CD4-positive, alpha-beta T cell treated with Interleukin-21 for 1 hour (primary cell): ENCODE results near the gene CACNA2D1.

Experiments used
- DNase-seq: peaks from one replicate; pipeline ENCODE4 v3.0.0-alpha.2; 2020

Gene CACNA2D1

GRCh38 chr7:82331234-82331633 lies 112.3 kb downstream of the CACNA2D1 start:
- DNase-seq: no peak

GRCh38 chr7:82330706-82331215 lies 112.8 kb downstream of the CACNA2D1 start:
- no peak for DNase-seq

GRCh38 chr7:82327898-82328297 lies 115.7 kb downstream of the CACNA2D1 start:
- no peak for DNase-seq

DNA sequence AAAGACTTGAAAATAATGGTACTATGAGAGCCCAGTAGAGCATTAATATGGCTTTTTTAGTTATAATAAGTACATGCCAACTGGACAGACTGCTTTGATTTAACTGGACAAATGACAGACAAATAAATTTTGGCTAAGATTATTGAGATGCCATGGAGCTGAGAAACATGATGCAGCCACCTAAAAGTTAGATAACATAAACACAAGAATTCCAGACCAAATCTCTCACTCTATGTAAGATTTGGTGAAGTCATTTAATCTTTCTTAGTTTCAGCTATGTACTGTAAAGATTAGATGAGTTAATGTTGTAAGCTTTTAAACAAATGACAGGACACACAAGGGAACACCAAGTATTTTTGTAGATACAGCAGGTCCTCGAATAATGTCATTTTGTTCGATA lies 118.2 kb downstream of the CACNA2D1 start:
- no peak for DNase-seq

GRCh38 chr7:82323806-82324205 lies 119.8 kb downstream of the CACNA2D1 start:
- DNase-seq: no peak

- DNase-seq: no peak
Measured at GRCh38 chr7:82319674-82320118, 123.9 kb downstream of the CACNA2D1 start.

- DNase-seq: no peak
Measured at GRCh38 chr7:82318786-82319185, 124.8 kb downstream of the CACNA2D1 start.

GRCh38 chr7:82317760-82318159 lies 125.8 kb downstream of the CACNA2D1 start:
- DNase-seq: no peak

DNA sequence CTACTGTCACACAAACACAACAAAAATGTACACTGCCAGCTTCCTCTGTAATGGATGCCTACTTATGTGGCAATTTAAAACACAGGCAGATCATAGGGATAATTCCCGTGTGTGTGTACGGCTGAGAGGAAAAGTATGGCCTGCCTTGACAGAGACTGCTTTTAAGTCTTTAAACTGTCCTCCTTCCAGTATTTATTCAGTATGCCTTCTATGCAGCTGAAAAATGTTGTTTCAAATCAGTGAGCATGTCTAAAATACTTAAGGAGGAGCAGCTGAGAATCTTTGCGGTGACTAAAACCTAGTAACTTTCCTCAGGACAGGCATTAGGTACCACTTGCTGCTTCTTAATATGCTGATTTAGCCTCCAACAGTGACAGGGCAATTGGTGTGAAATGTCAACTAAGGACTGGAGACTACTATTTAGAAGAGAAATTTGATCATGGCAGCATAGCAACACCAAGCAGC lies 126.3 kb downstream of the CACNA2D1 start:
- DNase-seq: no peak

GRCh38 chr7:82313269-82313668 lies 130.3 kb downstream of the CACNA2D1 start:
- DNase-seq: no peak

- DNase-seq: no peak
Measured at GRCh38 chr7:82312646-82313045, 130.9 kb downstream of the CACNA2D1 start.

DNA sequence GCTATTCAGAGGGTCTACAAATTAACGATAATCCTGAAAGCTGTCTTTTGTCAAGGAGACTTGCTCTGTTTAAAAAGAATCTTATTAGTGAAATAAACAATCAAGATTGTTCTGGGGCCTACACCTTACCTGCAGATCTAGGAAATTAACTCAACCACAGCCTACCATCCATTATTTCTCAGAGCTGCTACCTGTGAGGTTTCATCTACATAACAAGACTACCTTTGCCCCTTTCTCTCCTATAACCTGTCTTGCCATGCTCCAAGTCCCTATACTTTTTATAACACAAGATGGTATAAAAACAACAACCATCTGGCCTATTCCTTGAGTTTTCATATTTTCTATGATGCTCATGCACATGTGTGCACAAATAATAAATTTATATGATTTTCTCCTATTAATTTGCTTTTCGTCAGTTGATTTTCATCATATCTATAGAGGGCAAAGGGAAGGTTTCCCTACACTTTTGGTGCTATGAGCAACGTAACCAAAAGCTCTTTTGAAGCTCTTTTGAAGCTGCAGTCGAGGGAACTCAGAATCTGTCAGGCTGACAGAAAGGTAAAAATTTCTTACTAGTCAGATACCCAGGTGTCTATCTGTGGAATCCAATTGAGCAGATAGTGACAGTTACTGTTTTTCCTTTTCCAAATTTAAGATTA lies 138.1 kb downstream of the CACNA2D1 start:
- DNase-seq: no peak

DNA sequence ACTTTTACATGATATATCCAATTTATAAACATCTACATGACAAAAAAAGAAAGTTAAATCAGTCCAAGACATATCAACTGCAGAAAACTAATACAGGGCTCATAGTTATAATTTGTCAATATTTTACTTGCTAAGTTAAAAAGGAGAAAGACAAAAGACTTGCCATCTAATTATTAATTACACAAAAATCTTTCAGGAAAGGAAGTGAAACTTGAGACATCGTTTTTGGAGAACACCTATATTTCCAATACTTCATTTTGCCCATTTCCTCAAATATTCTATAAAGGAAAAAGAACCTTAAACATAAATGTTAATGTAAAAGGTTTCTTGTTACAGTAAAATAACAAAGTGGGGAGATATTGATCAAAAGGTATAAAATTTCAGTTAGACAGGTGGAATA lies 148.7 kb downstream of the CACNA2D1 start:
- no peak for DNase-seq

DNA sequence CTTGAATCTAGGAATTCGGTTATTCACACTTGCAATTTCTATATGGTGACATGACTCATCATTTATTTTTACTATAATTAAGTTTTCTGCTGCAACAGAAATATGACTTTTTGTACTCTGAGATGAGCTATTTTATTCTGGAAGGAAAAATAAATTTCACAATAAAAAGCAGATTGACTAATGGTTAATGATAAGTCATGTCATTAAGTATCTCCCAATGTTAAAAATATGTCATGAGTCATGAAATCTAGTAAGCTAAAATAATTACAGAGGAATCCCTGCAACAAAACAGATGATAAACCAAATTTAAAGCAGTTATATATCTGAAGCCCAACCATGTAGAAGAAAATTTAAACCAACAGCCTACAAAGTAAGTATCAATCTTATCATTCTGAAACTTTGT lies 149.2 kb downstream of the CACNA2D1 start:
- DNase-seq: no peak

DNA sequence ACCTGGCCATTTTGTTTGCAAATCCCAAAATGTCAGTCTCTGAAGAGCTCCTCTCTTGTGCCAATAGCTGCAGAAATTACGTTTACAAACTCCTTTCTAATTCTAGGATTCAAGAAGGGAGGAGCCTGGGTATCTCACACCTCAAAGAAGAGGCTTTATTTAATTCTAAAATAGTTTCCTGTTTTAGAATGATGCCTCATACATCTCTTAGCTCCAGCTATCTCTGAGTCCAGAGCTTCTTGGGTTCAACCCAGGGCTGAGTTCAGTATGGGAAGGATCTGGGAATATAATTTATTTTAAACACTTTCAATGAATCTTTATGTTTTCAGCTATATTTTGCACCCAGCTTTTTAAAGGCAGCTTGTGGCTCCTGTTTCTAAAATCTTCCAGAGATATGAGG lies 150.1 kb downstream of the CACNA2D1 start:
- no peak for DNase-seq

- DNase-seq: no peak
Measured at GRCh38 chr7:82291931-82292330, 151.6 kb downstream of the CACNA2D1 start.

GRCh38 chr7:82289889-82290288 lies 153.7 kb downstream of the CACNA2D1 start:
- no peak for DNase-seq

GRCh38 chr7:82289152-82289535 lies 154.4 kb downstream of the CACNA2D1 start:
- DNase-seq: no peak

GRCh38 chr7:82286798-82287140 lies 156.8 kb downstream of the CACNA2D1 start:
- no peak for DNase-seq

DNA sequence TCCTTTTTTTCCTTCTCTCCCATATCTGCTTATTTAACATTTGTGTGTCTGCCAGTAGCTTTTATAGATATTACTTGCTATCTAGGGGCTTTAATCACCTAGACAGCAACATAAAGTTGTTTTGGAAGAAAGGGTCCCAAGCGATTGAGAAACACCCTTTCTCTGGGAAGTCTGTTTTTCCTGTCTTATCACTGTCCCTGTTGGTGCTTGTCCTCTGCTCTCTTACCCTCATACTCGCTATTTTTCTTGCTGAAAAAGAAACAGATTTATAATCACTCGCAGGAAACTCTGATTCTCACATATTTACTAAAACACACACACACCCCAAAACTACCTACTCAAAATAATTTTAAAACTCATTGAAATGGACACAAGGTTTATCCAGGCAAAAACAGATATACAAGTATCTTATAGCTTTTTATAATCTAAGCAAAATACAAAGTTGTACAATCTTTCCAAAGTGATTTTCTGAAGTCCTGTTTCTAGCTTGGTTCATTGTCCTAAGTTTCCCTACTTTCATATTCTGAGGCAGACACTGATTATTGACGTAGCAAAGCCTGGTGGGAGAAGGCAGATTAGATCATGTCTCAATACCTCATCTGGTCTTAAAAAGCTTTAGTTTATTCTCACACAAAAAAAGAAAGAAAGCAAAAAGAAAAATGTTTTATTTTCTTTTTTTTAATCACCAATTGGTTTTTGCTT lies 157.3 kb downstream of the CACNA2D1 start:
- DNase-seq: no peak

DNA sequence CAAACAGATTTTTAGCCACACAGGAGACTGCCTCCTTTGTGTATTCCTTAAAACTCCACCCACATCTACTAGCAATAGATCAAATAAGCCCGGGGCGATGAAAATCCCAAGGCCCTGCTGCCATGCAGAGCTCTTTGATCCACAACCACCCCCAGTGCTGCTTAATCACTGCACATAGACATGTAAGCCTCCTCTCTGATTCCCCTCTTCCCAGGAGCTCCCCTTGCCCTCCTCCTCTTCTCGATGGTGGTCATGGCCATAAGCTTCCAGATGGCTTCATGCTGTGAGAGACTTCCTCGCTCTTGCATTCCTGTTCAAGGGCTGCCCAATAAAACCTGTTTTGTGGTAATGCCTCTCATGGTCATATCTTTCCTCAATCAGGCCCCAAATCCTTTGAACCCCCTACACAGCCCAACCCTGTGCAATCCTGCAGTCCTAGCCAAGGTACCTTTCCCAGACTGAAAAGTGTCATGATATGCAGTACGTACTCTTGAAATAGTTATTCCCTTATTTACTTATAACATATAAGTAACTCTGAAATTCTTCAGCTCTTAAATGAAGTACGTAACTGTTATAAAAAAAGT lies 158.5 kb downstream of the CACNA2D1 start:
- DNase-seq: no peak

DNA sequence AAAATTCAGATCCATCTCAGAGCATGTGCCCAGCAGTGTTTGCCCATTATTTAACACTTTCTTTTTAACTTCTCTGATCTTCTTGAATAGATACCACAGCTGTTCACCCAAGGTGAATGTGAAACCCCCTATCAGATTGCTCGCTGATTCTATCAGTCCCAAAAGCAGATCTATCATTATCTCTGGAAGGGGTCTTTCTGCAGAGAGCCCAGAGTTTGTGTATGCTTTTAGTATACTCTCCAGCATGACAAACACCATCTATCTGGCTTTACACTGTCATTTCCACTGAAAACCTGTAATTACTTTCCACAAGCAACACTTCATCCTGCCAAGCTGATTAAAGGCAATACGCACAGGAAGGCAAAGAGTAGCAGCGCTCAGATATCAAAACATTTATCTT lies 168.2 kb downstream of the CACNA2D1 start:
- DNase-seq: no peak

DNA sequence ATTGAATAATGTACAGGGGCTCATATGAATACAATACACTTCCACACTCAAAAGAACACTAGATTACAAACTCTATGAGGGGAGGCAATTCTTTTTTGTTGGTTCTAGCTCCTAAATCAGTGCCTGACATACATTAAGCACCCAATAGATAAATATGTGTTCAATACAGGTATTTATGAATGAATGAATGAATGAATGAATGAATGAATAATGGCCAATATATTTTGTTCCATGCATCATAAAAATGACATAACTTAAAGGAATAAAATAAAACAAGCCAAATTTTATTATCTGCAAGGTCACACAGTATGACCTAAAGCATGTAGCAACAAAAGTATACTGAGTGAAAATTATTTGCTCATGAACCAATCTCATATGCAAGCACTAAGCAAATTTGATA lies 168.9 kb downstream of the CACNA2D1 start:
- DNase-seq: no peak

DNA sequence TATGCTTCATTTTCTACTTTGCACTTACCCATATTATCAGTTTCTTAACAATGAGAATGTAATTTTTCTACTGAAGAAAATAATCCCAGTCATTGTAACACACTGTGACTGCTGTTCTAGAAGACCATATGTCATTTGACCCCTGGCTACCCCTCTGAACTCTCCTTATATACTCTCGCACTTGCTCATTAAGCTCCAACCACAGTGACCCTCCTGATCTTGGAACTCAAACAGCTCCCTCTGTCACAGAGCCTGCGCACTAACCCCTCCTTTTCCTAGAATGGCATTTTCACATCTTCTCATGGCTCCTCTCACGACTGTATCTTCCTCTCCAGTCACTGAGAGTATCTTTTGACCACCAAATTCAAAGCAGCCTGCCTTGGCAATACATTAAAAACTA lies 169.7 kb downstream of the CACNA2D1 start:
- DNase-seq: no peak
